Peyer's patch (tissue), 4 donors: Measurements from ENCODE around the gene FNDC3B.

Source experiments
- CTCF ChIP-seq, 6 experiments: fragments of 450-650 bp in 4 of 6; fragments of 200-600 bp in 2 of 6; sonication (generic) in 1 of 6; IDR thresholded peaks; one replicate each; pipeline ENCODE4 v1.5.1; 2017 to 2019; ENCODE audit warnings: antibody characterized with exemption in 6 of 6, mild to moderate bottlenecking in 3 of 6, moderate library complexity in 1 of 6
- POLR2A ChIP-seq, 2 donors: fragments of 450-650 bp; IDR thresholded peaks; one replicate each; pipeline ENCODE4 v1.5.1; 2017; ENCODE audit warnings: antibody characterized with exemption in 2 of 2, mild to moderate bottlenecking in 2 of 2, moderate library complexity in 2 of 2

DNA sequence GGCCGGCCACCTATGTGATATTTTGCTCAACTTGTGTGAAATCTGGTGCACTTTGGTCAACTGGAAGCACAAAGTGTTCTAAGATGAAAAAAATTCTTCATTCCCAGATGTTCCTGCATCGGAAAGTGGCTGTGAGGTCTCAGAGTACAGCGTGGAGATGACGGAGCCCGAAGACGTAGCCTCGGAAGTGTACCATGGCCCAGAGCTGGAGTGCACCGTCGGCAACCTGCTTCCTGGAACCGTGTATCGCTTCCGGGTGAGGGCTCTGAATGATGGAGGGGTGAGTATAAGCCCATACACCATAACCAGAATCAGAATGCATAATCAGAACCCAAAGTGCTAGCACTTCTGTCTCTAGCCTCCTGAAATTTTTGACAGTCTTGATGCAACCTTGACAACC, 304.6 kb downstream of the FNDC3B start:
- no peak for TF ChIP-seq CTCF (IDR thresholded peaks at IDR 0.05)
- TF ChIP-seq POLR2A (IDR thresholded peaks at IDR 0.05), result no peak
